HG03520 (cell line): ENCODE measurements around the gene SFPQ.
"Not testable (repeated sequence)": the region's sequence is repeated elsewhere in the genome, so short reads cannot be mapped to it uniquely, and the experiment has no call there.

Experiments
- ATAC-seq: cut with Tn5 transposase; IDR thresholded peaks from one replicate; pipeline ENCODE4 v1.9.1; 2021; ENCODE audit warnings: mild to moderate bottlenecking, moderate library complexity; ENCODE audit not compliant: unreplicated experiment

The SFPQ gene

GRCh38 chr1:35142728-35143127 is 50.2 kb downstream of the SFPQ start:
- ATAC-seq: not testable (repeated sequence)

GRCh38 chr1:35142294-35142693 is 50.7 kb downstream of the SFPQ start:
- not testable (repeated sequence) for ATAC-seq

- ATAC-seq: not testable (repeated sequence)
Observed at GRCh38 chr1:35137590-35137989, 55.4 kb downstream of the SFPQ start.

- ATAC-seq: no peak
Observed at GRCh38 chr1:35136780-35137179, 56.2 kb downstream of the SFPQ start.
